Urothelium cell line (cell line): ENCODE measurements around the gene PPP1CB.
"Not testable (repeated sequence)": the region's sequence is repeated elsewhere in the genome, so short reads cannot be mapped to it uniquely, and the experiment has no call there.

ENCODE experiments used
- DNase-seq: peaks from one replicate; pipeline ENCODE4 v3.0.0; 2011; ENCODE audit warnings: low spot score, mixed read lengths
- FAIRE-seq: peaks from 2 replicates; lab custom pipeline; 2011; peaks lifted over from hg19 to GRCh38; lab: Jason Lieb, UNC

PPP1CB gene

GRCh38 chr2:28742619-28743018 lies 9.0 kb upstream of the PPP1CB start:
- FAIRE-seq, result peak; percentile 79
- not testable (repeated sequence) for DNase-seq

- DNase-seq, result no peak
- no peak for FAIRE-seq
Observed at GRCh38 chr2:28745225-28745624, 6.4 kb upstream of the PPP1CB start.

- FAIRE-seq, result no peak
- DNase-seq, result no peak
Observed at GRCh38 chr2:28745876-28746275, 5.8 kb upstream of the PPP1CB start.

- FAIRE-seq, result no peak
Observed at GRCh38 chr2:28746429-28747111, 5.1 kb upstream of the PPP1CB start.

GRCh38 chr2:28747714-28748113 lies 3.9 kb upstream of the PPP1CB start:
- no peak for DNase-seq
- no peak for FAIRE-seq

More at GRCh38 chr2:28746429-28747111, 5.1 kb upstream of the PPP1CB start:
- no peak for DNase-seq

- no peak for FAIRE-seq
- DNase-seq, result no peak
Observed at GRCh38 chr2:28748176-28748575, 3.5 kb upstream of the PPP1CB start.

GRCh38 chr2:28748941-28749340 lies 2.7 kb upstream of the PPP1CB start:
- no peak for DNase-seq
- FAIRE-seq, result no peak

GRCh38 chr2:28749526-28749925 lies 2.1 kb upstream of the PPP1CB start:
- FAIRE-seq, result no peak
- DNase-seq, result no peak

GRCh38 chr2:28750316-28751251 lies 1.0 kb upstream of the PPP1CB start:
- DNase-seq (peak; percentile 22), FAIRE-seq (no peak)

GRCh38 chr2:28751956-28752630 lies 463 bp downstream of the PPP1CB start:
- peak; percentile 46 for DNase-seq

GRCh38 chr2:28752631-28753376 lies 1.2 kb downstream of the PPP1CB start:
- FAIRE-seq, result no peak

More at GRCh38 chr2:28751956-28752630, 463 bp downstream of the PPP1CB start:
- no peak for FAIRE-seq

GRCh38 chr2:28754321-28754720 lies 2.7 kb downstream of the PPP1CB start:
- DNase-seq (no peak), FAIRE-seq (no peak)

More at GRCh38 chr2:28752631-28753376, 1.2 kb downstream of the PPP1CB start:
- no peak for DNase-seq

- DNase-seq, result no peak
- FAIRE-seq, result no peak
Observed at GRCh38 chr2:28755421-28755820, 3.8 kb downstream of the PPP1CB start.

- FAIRE-seq (no peak), DNase-seq (no peak)
Observed at GRCh38 chr2:28758459-28758858, 6.8 kb downstream of the PPP1CB start.

- DNase-seq, result no peak
- FAIRE-seq, result no peak
Observed at GRCh38 chr2:28761420-28761819, 9.8 kb downstream of the PPP1CB start.

- DNase-seq (no peak), FAIRE-seq (no peak)
Observed at GRCh38 chr2:28764909-28765711, 13.5 kb downstream of the PPP1CB start.

- FAIRE-seq (no peak), DNase-seq (no peak)
Observed at GRCh38 chr2:28766070-28766469, 14.4 kb downstream of the PPP1CB start.

- FAIRE-seq (no peak), DNase-seq (no peak)
Observed at GRCh38 chr2:28767337-28767736, 15.7 kb downstream of the PPP1CB start.

- DNase-seq (no peak), FAIRE-seq (no peak)
Observed at GRCh38 chr2:28768422-28768821, 16.8 kb downstream of the PPP1CB start.

GRCh38 chr2:28768952-28769351 lies 17.3 kb downstream of the PPP1CB start:
- FAIRE-seq, result no peak
- DNase-seq, result no peak
